Erythroblast (primary cell): ENCODE measurements around the gene KIF25.

Source experiments
- GATA1 ChIP-seq: IDR thresholded peaks from 2 replicates; pipeline ENCODE4 v1.6.1; 2011; ENCODE audit warnings: low read depth, mild to moderate bottlenecking, control low read depth, low read length, moderate library complexity
- POLR2A ChIP-seq: IDR thresholded peaks from 2 replicates; pipeline ENCODE4 v1.6.1; 2011; ENCODE audit warnings: mild to moderate bottlenecking, low read length

DNA sequence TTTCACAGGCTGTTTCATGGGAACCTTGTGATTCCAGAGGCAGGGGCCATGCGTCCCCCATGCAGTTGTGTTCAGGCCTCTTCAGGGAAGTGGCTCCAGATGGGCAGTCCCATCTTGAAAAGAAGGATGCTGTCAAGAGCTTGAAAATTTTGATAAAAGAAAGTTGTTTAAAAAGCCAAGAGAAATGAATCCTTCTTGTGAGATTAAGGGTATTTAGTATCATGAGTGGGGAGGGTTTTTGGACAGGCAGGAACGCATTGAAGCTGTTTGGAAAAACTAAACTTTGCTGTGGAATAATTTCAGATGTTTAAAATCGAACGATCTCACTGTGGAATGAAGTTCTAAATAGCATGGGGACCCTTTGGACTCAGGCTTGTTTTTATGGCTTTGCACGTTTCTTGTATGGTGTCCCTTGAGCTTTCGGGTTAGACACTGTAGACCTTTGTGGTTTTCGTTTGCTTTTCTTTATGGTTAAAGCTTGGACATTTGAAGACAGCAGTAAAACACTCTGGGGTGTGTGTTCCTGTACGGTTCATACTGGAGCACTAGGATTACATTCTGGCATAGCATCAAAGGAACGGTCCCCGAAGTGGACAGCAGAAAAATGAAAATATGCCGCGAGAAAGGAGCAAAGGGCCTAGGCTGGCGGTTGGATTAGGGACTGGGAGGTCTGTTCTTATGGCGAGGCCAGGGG is 18.2 kb downstream of the KIF25 start:
- TF ChIP-seq POLR2A = no peak
- no peak for TF ChIP-seq GATA1
